NK-92 (cell line): ENCODE data around the gene MMP24.

Source experiments
- DNase-seq: peaks from one replicate; lab custom pipeline; 2025; ENCODE audit not compliant: unreplicated experiment; lab: John Stamatoyannopoulos, UW

The MMP24 gene

GRCh38 chr20:35291654-35292503, 65.4 kb downstream of the MMP24 start, which contains the start of gene FAM83C:
FAM83C (minus strand) TSS chr20:35292425; CDS start chr20:35292304, 121 bp downstream.
- no peak for DNase-seq

- DNase-seq, result no peak
Measured at GRCh38 chr20:35292504-35293285, 66.2 kb downstream of the MMP24 start.

- no peak for DNase-seq
Measured at GRCh38 chr20:35293303-35294292, 67.1 kb downstream of the MMP24 start.

- DNase-seq, result no peak
Measured at GRCh38 chr20:35294293-35294685, 67.8 kb downstream of the MMP24 start.

GRCh38 chr20:35295058-35295457, 68.6 kb downstream of the MMP24 start:
- no peak for DNase-seq

GRCh38 chr20:35295674-35296073, 69.2 kb downstream of the MMP24 start:
- DNase-seq, result no peak

GRCh38 chr20:35296101-35296554, 69.6 kb downstream of the MMP24 start:
- no peak for DNase-seq

GRCh38 chr20:35297155-35297554, 70.7 kb downstream of the MMP24 start:
- no peak for DNase-seq

- DNase-seq, result no peak
Measured at GRCh38 chr20:35297740-35298139, 71.2 kb downstream of the MMP24 start.

GRCh38 chr20:35298264-35298663, 71.8 kb downstream of the MMP24 start:
- DNase-seq, result no peak

- no peak for DNase-seq
Measured at GRCh38 chr20:35299780-35300179, 73.3 kb downstream of the MMP24 start.

- DNase-seq, result no peak
Measured at GRCh38 chr20:35300469-35301262, 74.2 kb downstream of the MMP24 start.

GRCh38 chr20:35301426-35301825, 74.9 kb downstream of the MMP24 start:
- no peak for DNase-seq

- DNase-seq, result no peak
Measured at GRCh38 chr20:35302421-35303335, 76.2 kb downstream of the MMP24 start.

GRCh38 chr20:35303382-35303734, 76.9 kb downstream of the MMP24 start:
- no peak for DNase-seq

- DNase-seq, result no peak
Measured at GRCh38 chr20:35303735-35304491, 77.4 kb downstream of the MMP24 start.

GRCh38 chr20:35304956-35305355, 78.5 kb downstream of the MMP24 start:
- no peak for DNase-seq
